ENCODE results near the gene IDH3A.

IDH3A gene

GRCh38 chr15:78170848-78171773, 21.9 kb downstream of the IDH3A start:
- DNase-seq: no peak

- no peak for DNase-seq
Observed at GRCh38 chr15:78171864-78172472, 22.8 kb downstream of the IDH3A start.

GRCh38 chr15:78174401-78174800, 25.2 kb downstream of the IDH3A start:
- no peak for DNase-seq

- no peak for DNase-seq
Observed at GRCh38 chr15:78175330-78175729, 26.2 kb downstream of the IDH3A start.

- DNase-seq: no peak
Observed at GRCh38 chr15:78177447-78177873, 28.3 kb downstream of the IDH3A start.

- DNase-seq: no peak
Observed at GRCh38 chr15:78178064-78178463, 28.9 kb downstream of the IDH3A start.

- DNase-seq: no peak
Observed at GRCh38 chr15:78179286-78179840, 30.2 kb downstream of the IDH3A start.

GRCh38 chr15:78179906-78180305, 30.7 kb downstream of the IDH3A start:
- DNase-seq: no peak

GRCh38 chr15:78182336-78182700, 33.2 kb downstream of the IDH3A start:
- no peak for DNase-seq

- no peak for DNase-seq
Observed at GRCh38 chr15:78182821-78183220, 33.7 kb downstream of the IDH3A start.

GRCh38 chr15:78192826-78193594, 43.8 kb downstream of the IDH3A start:
- DNase-seq: no peak

- DNase-seq: no peak
Observed at GRCh38 chr15:78193731-78194567, 44.8 kb downstream of the IDH3A start.

GRCh38 chr15:78194568-78194925, 45.4 kb downstream of the IDH3A start:
- no peak for DNase-seq

GRCh38 chr15:78195735-78196201, 46.6 kb downstream of the IDH3A start:
- DNase-seq: no peak

- DNase-seq: no peak
Observed at GRCh38 chr15:78197632-78198031, 48.5 kb downstream of the IDH3A start.

- DNase-seq: no peak
Observed at GRCh38 chr15:78200276-78200930, 51.2 kb downstream of the IDH3A start.

- no peak for DNase-seq
Observed at GRCh38 chr15:78201281-78202190, 52.4 kb downstream of the IDH3A start.

GRCh38 chr15:78203346-78204225, 54.4 kb downstream of the IDH3A start:
- DNase-seq: no peak

All from activated gamma-delta T cell (primary cell).